GM12878 (cell line): ENCODE results near the gene PAX6. TPM values are rescaled to one million over a fixed set of nuclear protein-coding genes. Genes with fewer than 3 reads are reported as not detected.

Source experiments
- ATAC-seq: fragments of 200-7000 bp; cut with Tn5 transposase; 3 replicates; pipeline ENCODE4 v1.9.1; 2020; ENCODE audit warnings: mild to moderate bottlenecking, moderate library complexity
- BruUV-seq: library from RNA; stranded (reverse); fragments of 400-500 nt; replicated peaks from 2 replicates; lab custom pipeline; 2021; lab: Mats Ljungman, UMichigan
- CTCF ChIA-PET: fragments of 300-600 bp; sonication (Branson Sonifier 250); formaldehyde crosslinking; extraction: SDS; loops from one replicate; lab custom pipeline; 2021; ENCODE audit warnings: inconsistent platforms; lab: Yijun Ruan, JAX
- POLR2A ChIA-PET: fragments of 350-600 bp; formaldehyde crosslinking; extraction: SDS; loops from one replicate; lab custom pipeline; 2021; ENCODE audit warnings: inconsistent platforms; lab: Charles Lee
- RAD21 ChIA-PET: fragments of 300-600 bp; sonication (Branson Sonifier 250); formaldehyde crosslinking; loops from one replicate; lab custom pipeline; 2023; ENCODE audit warnings: antibody characterized with exemption; ENCODE audit not compliant: unreplicated experiment; lab: Charles Lee
- SMC1A ChIA-PET: fragments of 300-600 bp; sonication (Branson Sonifier 250); formaldehyde crosslinking; loops from one replicate; lab custom pipeline; 2023; ENCODE audit not compliant: unreplicated experiment, uncharacterized antibody; lab: Charles Lee
- DNase-seq: peaks from one replicate; pipeline ENCODE4 v3.0.0-alpha.2; 2011; ENCODE audit warnings: low read depth, low spot score
- FAIRE-seq: peaks from 3 replicates; lab custom pipeline; 2011; peaks lifted over from hg19 to GRCh38; lab: Jason Lieb, UNC
- H2AFZ ChIP-seq: 2 replicates; pipeline ENCODE4 v1.6.0; 2011; ENCODE audit warnings: low read depth, low read length, control low read depth; ENCODE audit not compliant: control insufficient read depth
- H3K27ac ChIP-seq: 2 replicates; pipeline ENCODE4 v1.5.1; 2011; ENCODE audit warnings: control low read depth; ENCODE audit not compliant: control insufficient read depth, insufficient read depth
- H3K27me3 ChIP-seq, 2 experiments: replicated peaks in 1 of 2; 2 replicates each; pipeline versions ENCODE4 v1.6.0 to v1.6.1; 2011; ENCODE audit warnings: low read length in 1 of 2; ENCODE audit not compliant: control insufficient read depth in 2 of 2, insufficient read depth in 2 of 2
- H3K36me3 ChIP-seq, 2 experiments: 2 replicates each; pipeline ENCODE4 v1.5.1; 2011; ENCODE audit warnings: low read length in 1 of 2; ENCODE audit not compliant: control insufficient read depth in 2 of 2, insufficient read depth in 2 of 2
- H3K4me1 ChIP-seq: 2 replicates; pipeline ENCODE4 v1.6.1; 2011; ENCODE audit warnings: mild to moderate bottlenecking, low read length, moderate library complexity, mixed read lengths; ENCODE audit not compliant: control insufficient read depth, insufficient read depth
- H3K4me2 ChIP-seq: 2 replicates; pipeline ENCODE4 v1.6.0; 2011; ENCODE audit warnings: control low read depth; ENCODE audit not compliant: control insufficient read depth, insufficient read depth
- H3K4me3 ChIP-seq: fragments of 200-600 bp; sonication (generic); 2 replicates; pipeline ENCODE4 v1.5.1; 2016
- H3K79me2 ChIP-seq: 2 replicates; pipeline ENCODE4 v1.6.0; 2011; ENCODE audit warnings: low read length; ENCODE audit not compliant: control insufficient read depth, insufficient read depth
- H3K9ac ChIP-seq: 2 replicates; pipeline ENCODE4 v1.8.0; 2011; ENCODE audit warnings: low read length, control low read depth, mixed read lengths; ENCODE audit not compliant: control insufficient read depth, insufficient read depth
- H3K9me3 ChIP-seq: replicated peaks from 3 replicates; pipeline ENCODE4 v1.5.1; 2011; ENCODE audit warnings: mild to moderate bottlenecking, low read length; ENCODE audit not compliant: control insufficient read depth, insufficient read depth
- H4K20me1 ChIP-seq: 2 replicates; pipeline ENCODE4 v1.6.0; 2011; ENCODE audit not compliant: control insufficient read depth, insufficient read depth
- CBFB ChIP-seq: IDR thresholded peaks from 2 replicates; pipeline ENCODE4 v1.6.1; 2016; ENCODE audit warnings: antibody characterized with exemption, low read depth
- ESRRA ChIP-seq: IDR thresholded peaks from 2 replicates; pipeline ENCODE4 v1.6.1; 2012; ENCODE audit warnings: mild to moderate bottlenecking, low read length, improper control_type of control experiment
- FOXM1 ChIP-seq: IDR thresholded peaks from 2 replicates; pipeline ENCODE4 v1.6.1; 2012; ENCODE audit warnings: low read depth, mild to moderate bottlenecking, inconsistent platforms, low read length, moderate library complexity
- POLR2A ChIP-seq: IDR thresholded peaks from 2 replicates; pipeline ENCODE4 v1.6.1; 2011; ENCODE audit warnings: low read depth, mild to moderate bottlenecking, low read length
- TARDBP ChIP-seq: IDR thresholded peaks from 2 replicates; pipeline ENCODE4 v1.6.1; 2016; ENCODE audit warnings: borderline replicate concordance
- YY1 ChIP-seq: IDR thresholded peaks from 2 replicates; pipeline ENCODE4 v1.6.1; 2011; ENCODE audit warnings: low read depth, mild to moderate bottlenecking, low read length
- ZNF24 ChIP-seq: fragments of 450-650 bp; IDR thresholded peaks from 2 replicates; pipeline ENCODE4 v1.6.1; 2017; ENCODE audit warnings: antibody characterized with exemption, mild to moderate bottlenecking
- WGBS: methylation state at CpG from one replicate; pipeline ENCODE4 v1.1.6; 2016; ENCODE audit warnings: low lambda C conversion rate; ENCODE audit not compliant: insufficient replicate concordance, insufficient coverage; ENCODE audit errors: missing lambda C conversion rate; 5-methylcytosine and 5-hydroxymethylcytosine counted together
- in situ Hi-C: fragments of 300-500 bp; cut with MboI; formaldehyde crosslinking; loops from 9 replicates; pipeline ENCODE4 v1.14.3; 2018; ENCODE audit warnings: mixed read lengths
- intact Hi-C: fragments of 100-400 bp; cut with micrococcal nuclease; formaldehyde crosslinking; loops from one replicate; pipeline ENCODE4 v1.14.2; 2022; ENCODE audit not compliant: unreplicated experiment
- polyA plus RNA-seq, 11 experiments: library from polyadenylated mRNA; depleted of rRNA in 4 of 11; unstranded in 6 of 11; stranded (reverse) in 5 of 11; fragments of >200 nt; fragmentation: Nextera tagmentation in 4 of 11; fragmentation: Illumina TruSeq in 1 of 11; extraction: Ambion mirVana in 4 of 11; extraction: Trizol in 1 of 11; gene quantifications; 1 replicate in 1 of 11; 2 replicates in 10 of 11; pipeline versions ENCODE4 v1.2.1 to v1.2.3, GENCODE V29; 2011 to 2016; ENCODE audit warnings: inconsistent platforms in 2 of 11, missing spikeins in 2 of 11, low read depth in 1 of 11
- total RNA-seq, 4 experiments: library from RNA; depleted of rRNA in 3 of 4; stranded (reverse); fragments of >200 nt in 3 of 4; fragmentation: Illumina TruSeq in 1 of 4; extraction: Trizol in 1 of 4; gene quantifications; 2 replicates each; pipeline versions ENCODE4 v1.2.1 to v1.2.3, GENCODE V29; 2013 to 2021
- TF ChIP-seq, protein P1 (sequence below): fragments of 450-650 bp; formaldehyde crosslinking; IDR thresholded peaks from 2 replicates; pipeline ENCODE4 v1.4.0; 2020; ENCODE audit warnings: mild to moderate bottlenecking, moderate library complexity
- TF ChIP-seq, protein P2 (sequence below), 3 experiments: IDR thresholded peaks in 2 of 3; conservative IDR thresholded peaks in 1 of 3; 2 replicates each; pipeline ENCODE4 v1.5.1; 2011; ENCODE audit warnings: low read depth in 3 of 3, low read length in 3 of 3, mild to moderate bottlenecking in 3 of 3, control low read depth in 2 of 3, moderate library complexity in 2 of 3, inconsistent platforms in 1 of 3, mixed read lengths in 1 of 3; ENCODE audit not compliant: control insufficient read depth in 2 of 3, insufficient read depth in 1 of 3; ENCODE audit errors: extremely low read depth in 1 of 3

The PAX6 gene
- total and polyA plus RNA-seq, 10 of the 15 experiments (the other 5 are each of a cell fraction or from before 2014, with no cell fraction given): 0.06 to 0.26 (median 0.10) TPM; not detected in 3

- Histone ChIP-seq H3K4me2 (0 out of 2 replicates have a peak overlapping the region, but pooled peaks have one; percentile 48), H3K4me3 (no peak overlapping the region), H3K9ac (no peak overlapping the region), H3K79me2 (no peaks in the 10 kb centered on the region), H3K27me3 (peaks cover 18 to 36% of the 10 kb centered on the region in 2 experiments), H2AFZ (no peak overlapping the region), H3K27ac (no peak overlapping the region), H4K20me1 (no peaks in the 10 kb centered on the region), H3K4me1 (no peaks in the 10 kb centered on the region), H3K36me3 (no peaks in the 10 kb centered on the region), H3K9me3 (peaks cover 3% of the 10 kb centered on the region; the same call in 1 of the 3 replicates)
- SMC1A ChIA-PET: interaction anchor here (0.9 to 1.2 kb wide), 2 partner anchors 67 to 157 kb away, joined by 3 to 4 read pairs; no protein-coding TSS in a partner anchor
- ATAC-seq (no peak), FAIRE-seq (no peak), DNase-seq (no peak)
- in situ Hi-C loops (no loop called here), intact Hi-C loops (no loop called here)
- 51% methylated on average over 20 of the region's 21 CpGs for WGBS
- CTCF ChIA-PET: no interaction called here
- POLR2A ChIA-PET: no interaction called here
- RAD21 ChIA-PET: no interaction called here
- no TSS peak for BruUV-seq
- no peak for TF ChIP-seq FOXM1
- no peak for TF ChIP-seq ESRRA
- no peak for TF ChIP-seq YY1
- TF ChIP-seq CBFB: no peak
- TF ChIP-seq ZNF24: no peak
- TF ChIP-seq, protein P1, sequence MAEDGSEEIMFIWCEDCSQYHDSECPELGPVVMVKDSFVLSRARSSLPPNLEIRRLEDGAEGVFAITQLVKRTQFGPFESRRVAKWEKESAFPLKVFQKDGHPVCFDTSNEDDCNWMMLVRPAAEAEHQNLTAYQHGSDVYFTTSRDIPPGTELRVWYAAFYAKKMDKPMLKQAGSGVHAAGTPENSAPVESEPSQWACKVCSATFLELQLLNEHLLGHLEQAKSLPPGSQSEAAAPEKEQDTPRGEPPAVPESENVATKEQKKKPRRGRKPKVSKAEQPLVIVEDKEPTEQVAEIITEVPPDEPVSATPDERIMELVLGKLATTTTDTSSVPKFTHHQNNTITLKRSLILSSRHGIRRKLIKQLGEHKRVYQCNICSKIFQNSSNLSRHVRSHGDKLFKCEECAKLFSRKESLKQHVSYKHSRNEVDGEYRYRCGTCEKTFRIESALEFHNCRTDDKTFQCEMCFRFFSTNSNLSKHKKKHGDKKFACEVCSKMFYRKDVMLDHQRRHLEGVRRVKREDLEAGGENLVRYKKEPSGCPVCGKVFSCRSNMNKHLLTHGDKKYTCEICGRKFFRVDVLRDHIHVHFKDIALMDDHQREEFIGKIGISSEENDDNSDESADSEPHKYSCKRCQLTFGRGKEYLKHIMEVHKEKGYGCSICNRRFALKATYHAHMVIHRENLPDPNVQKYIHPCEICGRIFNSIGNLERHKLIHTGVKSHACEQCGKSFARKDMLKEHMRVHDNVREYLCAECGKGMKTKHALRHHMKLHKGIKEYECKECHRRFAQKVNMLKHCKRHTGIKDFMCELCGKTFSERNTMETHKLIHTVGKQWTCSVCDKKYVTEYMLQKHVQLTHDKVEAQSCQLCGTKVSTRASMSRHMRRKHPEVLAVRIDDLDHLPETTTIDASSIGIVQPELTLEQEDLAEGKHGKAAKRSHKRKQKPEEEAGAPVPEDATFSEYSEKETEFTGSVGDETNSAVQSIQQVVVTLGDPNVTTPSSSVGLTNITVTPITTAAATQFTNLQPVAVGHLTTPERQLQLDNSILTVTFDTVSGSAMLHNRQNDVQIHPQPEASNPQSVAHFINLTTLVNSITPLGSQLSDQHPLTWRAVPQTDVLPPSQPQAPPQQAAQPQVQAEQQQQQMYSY (CRISPR knock-in tag): no peak
- no peak for TF ChIP-seq POLR2A
- TF ChIP-seq, protein P2, sequence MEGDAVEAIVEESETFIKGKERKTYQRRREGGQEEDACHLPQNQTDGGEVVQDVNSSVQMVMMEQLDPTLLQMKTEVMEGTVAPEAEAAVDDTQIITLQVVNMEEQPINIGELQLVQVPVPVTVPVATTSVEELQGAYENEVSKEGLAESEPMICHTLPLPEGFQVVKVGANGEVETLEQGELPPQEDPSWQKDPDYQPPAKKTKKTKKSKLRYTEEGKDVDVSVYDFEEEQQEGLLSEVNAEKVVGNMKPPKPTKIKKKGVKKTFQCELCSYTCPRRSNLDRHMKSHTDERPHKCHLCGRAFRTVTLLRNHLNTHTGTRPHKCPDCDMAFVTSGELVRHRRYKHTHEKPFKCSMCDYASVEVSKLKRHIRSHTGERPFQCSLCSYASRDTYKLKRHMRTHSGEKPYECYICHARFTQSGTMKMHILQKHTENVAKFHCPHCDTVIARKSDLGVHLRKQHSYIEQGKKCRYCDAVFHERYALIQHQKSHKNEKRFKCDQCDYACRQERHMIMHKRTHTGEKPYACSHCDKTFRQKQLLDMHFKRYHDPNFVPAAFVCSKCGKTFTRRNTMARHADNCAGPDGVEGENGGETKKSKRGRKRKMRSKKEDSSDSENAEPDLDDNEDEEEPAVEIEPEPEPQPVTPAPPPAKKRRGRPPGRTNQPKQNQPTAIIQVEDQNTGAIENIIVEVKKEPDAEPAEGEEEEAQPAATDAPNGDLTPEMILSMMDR (IDR thresholded peaks at IDR 0.05 in 2 of 3, conservative IDR thresholded peaks at IDR 0.05 in 1 of 3; ENCODE audit: control insufficient read depth in 2 of 3, extremely low read depth in 1 of 3, insufficient read depth in 1 of 3, low read depth in 3 of 3, low read length in 3 of 3): no peak
- no peak for TF ChIP-seq TARDBP
- TF ChIP-seq, all 136 proteins: peak for 0
Measured at GRCh38 chr11:31798057-31798553, 13.0 kb downstream of the PAX6 start.
